ENCODE measurements around the gene FBN1. TPM values are rescaled to one million over a fixed set of nuclear protein-coding genes. Genes with fewer than 3 reads are reported as not detected.

The FBN1 gene
- total RNA-seq, 1 donor from 2014 or later: 1,183 TPM

- no peak for DNase-seq (ENCODE audit: low spot score)
- no peak for TF ChIP-seq CTCF (IDR thresholded peaks at IDR 0.05)
- Mint-ChIP-seq H3K36me3 (ENCODE audit: low read depth) (peaks cover 15% of the 10 kb centered on the region), H3K27ac (ENCODE audit: unreplicated experiment) (peak overlapping the region; percentile 93), H3K4me1 (ENCODE audit: low read depth) (peaks cover 98% of the 10 kb centered on the region), H3K27me3 (ENCODE audit: low read depth) (no peaks in the 10 kb centered on the region), H3K9me3 (ENCODE audit: low read depth) (no peaks in the 10 kb centered on the region), H3K4me3 (ENCODE audit: unreplicated experiment) (peak overlapping the region; percentile 37)
These were observed 86.2 kb downstream of the FBN1 start for GRCh38 chr15:48559285-48559684.

GRCh38 chr15:48558226-48558625 lies 87.3 kb downstream of the FBN1 start:
- Mint-ChIP-seq H3K36me3 (ENCODE audit: low read depth) (peaks cover 13% of the 10 kb centered on the region), H3K27ac (ENCODE audit: unreplicated experiment) (peak overlapping the region; percentile 93), H3K4me1 (ENCODE audit: low read depth) (peaks cover 98% of the 10 kb centered on the region), H3K4me3 (ENCODE audit: unreplicated experiment) (peak overlapping the region; percentile 28), H3K9me3 (ENCODE audit: low read depth) (no peaks in the 10 kb centered on the region), H3K27me3 (ENCODE audit: low read depth) (no peaks in the 10 kb centered on the region)
- no peak for TF ChIP-seq CTCF (IDR thresholded peaks at IDR 0.05)
- no peak for DNase-seq (ENCODE audit: low spot score)

GRCh38 chr15:48557335-48557734 lies 88.2 kb downstream of the FBN1 start:
- Mint-ChIP-seq H3K36me3 (ENCODE audit: low read depth) (peaks cover 15% of the 10 kb centered on the region), H3K4me1 (ENCODE audit: low read depth) (peaks cover 98% of the 10 kb centered on the region), H3K4me3 (ENCODE audit: unreplicated experiment) (peak overlapping the region; percentile 1), H3K9me3 (ENCODE audit: low read depth) (no peaks in the 10 kb centered on the region), H3K27ac (ENCODE audit: unreplicated experiment) (peak overlapping the region; percentile 93), H3K27me3 (ENCODE audit: low read depth) (no peaks in the 10 kb centered on the region)
- DNase-seq (ENCODE audit: low spot score): no peak
- no peak for TF ChIP-seq CTCF (IDR thresholded peaks at IDR 0.05)

GRCh38 chr15:48556159-48556897 lies 89.2 kb downstream of the FBN1 start:
- TF ChIP-seq CTCF (IDR thresholded peaks at IDR 0.05): no peak
- Mint-ChIP-seq H3K27me3 (ENCODE audit: low read depth) (no peaks in the 10 kb centered on the region), H3K27ac (ENCODE audit: unreplicated experiment) (peak overlapping the region; percentile 90), H3K9me3 (ENCODE audit: low read depth) (no peaks in the 10 kb centered on the region), H3K4me3 (ENCODE audit: unreplicated experiment) (no peak overlapping the region), H3K36me3 (ENCODE audit: low read depth) (peaks cover 13% of the 10 kb centered on the region), H3K4me1 (ENCODE audit: low read depth) (peaks cover 99% of the 10 kb centered on the region)
- DNase-seq (ENCODE audit: low spot score): no peak

- Mint-ChIP-seq H3K9me3 (ENCODE audit: low read depth) (no peaks in the 10 kb centered on the region), H3K4me3 (ENCODE audit: unreplicated experiment) (peak overlapping the region; percentile 3), H3K4me1 (ENCODE audit: low read depth) (peaks cover 100% of the 10 kb centered on the region), H3K27me3 (ENCODE audit: low read depth) (no peaks in the 10 kb centered on the region), H3K36me3 (ENCODE audit: low read depth) (peaks cover 20% of the 10 kb centered on the region), H3K27ac (ENCODE audit: unreplicated experiment) (peak overlapping the region; percentile 90)
- DNase-seq (ENCODE audit: low spot score): no peak
- no peak for TF ChIP-seq CTCF (IDR thresholded peaks at IDR 0.05)
These were observed 90.1 kb downstream of the FBN1 start for GRCh38 chr15:48555241-48555881.

All from chondrocyte (in vitro differentiated cells).